Prostate gland (tissue), 2 donors: ENCODE results near the gene PTPRT.

ENCODE experiments used
- POLR2A ChIP-seq: fragments of 450-650 bp; IDR thresholded peaks from one replicate; pipeline ENCODE4 v1.6.1; 2016; ENCODE audit warnings: antibody characterized with exemption, mild to moderate bottlenecking
- POLR2AphosphoS5 ChIP-seq: sonication (generic); formaldehyde crosslinking; IDR thresholded peaks from one replicate; pipeline ENCODE4 v1.6.1; 2017; ENCODE audit warnings: antibody characterized with exemption
- TF ChIP-seq, protein P1 (sequence below), 4 experiments: fragments of 200-600 bp in 2 of 4; fragments of 450-650 bp in 2 of 4; sonication (generic) in 2 of 4; IDR thresholded peaks; 1 replicate in 3 of 4; 2 replicates in 1 of 4; pipeline ENCODE4 v1.5.1; 2016 to 2019; ENCODE audit warnings: antibody characterized with exemption in 4 of 4, mild to moderate bottlenecking in 2 of 4, moderate library complexity in 2 of 4

- TF ChIP-seq POLR2A (no peak), POLR2AphosphoS5 (no peak)
- TF ChIP-seq, protein P1, sequence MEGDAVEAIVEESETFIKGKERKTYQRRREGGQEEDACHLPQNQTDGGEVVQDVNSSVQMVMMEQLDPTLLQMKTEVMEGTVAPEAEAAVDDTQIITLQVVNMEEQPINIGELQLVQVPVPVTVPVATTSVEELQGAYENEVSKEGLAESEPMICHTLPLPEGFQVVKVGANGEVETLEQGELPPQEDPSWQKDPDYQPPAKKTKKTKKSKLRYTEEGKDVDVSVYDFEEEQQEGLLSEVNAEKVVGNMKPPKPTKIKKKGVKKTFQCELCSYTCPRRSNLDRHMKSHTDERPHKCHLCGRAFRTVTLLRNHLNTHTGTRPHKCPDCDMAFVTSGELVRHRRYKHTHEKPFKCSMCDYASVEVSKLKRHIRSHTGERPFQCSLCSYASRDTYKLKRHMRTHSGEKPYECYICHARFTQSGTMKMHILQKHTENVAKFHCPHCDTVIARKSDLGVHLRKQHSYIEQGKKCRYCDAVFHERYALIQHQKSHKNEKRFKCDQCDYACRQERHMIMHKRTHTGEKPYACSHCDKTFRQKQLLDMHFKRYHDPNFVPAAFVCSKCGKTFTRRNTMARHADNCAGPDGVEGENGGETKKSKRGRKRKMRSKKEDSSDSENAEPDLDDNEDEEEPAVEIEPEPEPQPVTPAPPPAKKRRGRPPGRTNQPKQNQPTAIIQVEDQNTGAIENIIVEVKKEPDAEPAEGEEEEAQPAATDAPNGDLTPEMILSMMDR (IDR thresholded peaks at IDR 0.05), result no peak
Observed at GRCh38 chr20:42379385-42379784, 810.3 kb downstream of the PTPRT start.
